Measurements from ENCODE around the gene PRKCE. TPM values are rescaled to one million over a fixed set of nuclear protein-coding genes. Genes with fewer than 3 reads are reported as not detected.
A peak's percentile ranks its signal among the peaks of the same experiment; 100 is the strongest.

Gene PRKCE
- total and polyA plus RNA-seq, 3 donors from 2014 or later: 27.4 to 35.8 (median 33.1) TPM

DNA sequence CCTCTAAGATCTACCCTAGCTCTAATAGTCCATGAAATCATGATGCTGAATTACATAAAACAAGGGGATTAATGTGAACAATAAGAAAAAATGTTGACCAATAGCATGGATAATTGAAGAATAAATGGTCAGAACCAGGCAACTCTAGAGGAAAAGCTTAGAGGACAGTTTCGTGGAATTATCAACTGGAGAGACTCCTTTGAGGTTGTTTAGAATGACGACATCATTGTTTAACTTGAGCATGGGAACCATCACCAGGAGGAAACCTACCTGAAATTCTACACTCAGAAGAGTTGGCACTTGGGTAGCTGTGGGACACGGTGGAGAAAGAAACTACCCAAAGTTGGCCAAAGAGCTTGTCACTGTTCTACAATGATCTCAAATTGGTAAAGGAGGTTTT, 466.5 kb downstream of the PRKCE start:
- H3K27ac ChIP-seq: no peak overlapping the region
- 90 to 95% methylated on average over 3 of the region's 3 CpGs for WGBS, 2 donors
- H3K4me3 ChIP-seq: no peak overlapping the region
- H3K9me3 ChIP-seq: no peaks in the 10 kb centered on the region
- TF ChIP-seq, protein P1, sequence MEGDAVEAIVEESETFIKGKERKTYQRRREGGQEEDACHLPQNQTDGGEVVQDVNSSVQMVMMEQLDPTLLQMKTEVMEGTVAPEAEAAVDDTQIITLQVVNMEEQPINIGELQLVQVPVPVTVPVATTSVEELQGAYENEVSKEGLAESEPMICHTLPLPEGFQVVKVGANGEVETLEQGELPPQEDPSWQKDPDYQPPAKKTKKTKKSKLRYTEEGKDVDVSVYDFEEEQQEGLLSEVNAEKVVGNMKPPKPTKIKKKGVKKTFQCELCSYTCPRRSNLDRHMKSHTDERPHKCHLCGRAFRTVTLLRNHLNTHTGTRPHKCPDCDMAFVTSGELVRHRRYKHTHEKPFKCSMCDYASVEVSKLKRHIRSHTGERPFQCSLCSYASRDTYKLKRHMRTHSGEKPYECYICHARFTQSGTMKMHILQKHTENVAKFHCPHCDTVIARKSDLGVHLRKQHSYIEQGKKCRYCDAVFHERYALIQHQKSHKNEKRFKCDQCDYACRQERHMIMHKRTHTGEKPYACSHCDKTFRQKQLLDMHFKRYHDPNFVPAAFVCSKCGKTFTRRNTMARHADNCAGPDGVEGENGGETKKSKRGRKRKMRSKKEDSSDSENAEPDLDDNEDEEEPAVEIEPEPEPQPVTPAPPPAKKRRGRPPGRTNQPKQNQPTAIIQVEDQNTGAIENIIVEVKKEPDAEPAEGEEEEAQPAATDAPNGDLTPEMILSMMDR (IDR thresholded peaks at IDR 0.05): no peak
- no peak for TF ChIP-seq POLR2A (IDR thresholded peaks at IDR 0.05)
- H3K4me1 ChIP-seq: no peaks in the 10 kb centered on the region
- DNase-seq: no peak
- intact Hi-C loops (cut with DNase I; ENCODE audit: low total_unique reads): no loop called here
- H3K36me3 ChIP-seq (ENCODE audit: low read depth, missing control alignments): no peaks in the 10 kb centered on the region
- no peaks in the 10 kb centered on the region for H3K27me3 ChIP-seq

DNA sequence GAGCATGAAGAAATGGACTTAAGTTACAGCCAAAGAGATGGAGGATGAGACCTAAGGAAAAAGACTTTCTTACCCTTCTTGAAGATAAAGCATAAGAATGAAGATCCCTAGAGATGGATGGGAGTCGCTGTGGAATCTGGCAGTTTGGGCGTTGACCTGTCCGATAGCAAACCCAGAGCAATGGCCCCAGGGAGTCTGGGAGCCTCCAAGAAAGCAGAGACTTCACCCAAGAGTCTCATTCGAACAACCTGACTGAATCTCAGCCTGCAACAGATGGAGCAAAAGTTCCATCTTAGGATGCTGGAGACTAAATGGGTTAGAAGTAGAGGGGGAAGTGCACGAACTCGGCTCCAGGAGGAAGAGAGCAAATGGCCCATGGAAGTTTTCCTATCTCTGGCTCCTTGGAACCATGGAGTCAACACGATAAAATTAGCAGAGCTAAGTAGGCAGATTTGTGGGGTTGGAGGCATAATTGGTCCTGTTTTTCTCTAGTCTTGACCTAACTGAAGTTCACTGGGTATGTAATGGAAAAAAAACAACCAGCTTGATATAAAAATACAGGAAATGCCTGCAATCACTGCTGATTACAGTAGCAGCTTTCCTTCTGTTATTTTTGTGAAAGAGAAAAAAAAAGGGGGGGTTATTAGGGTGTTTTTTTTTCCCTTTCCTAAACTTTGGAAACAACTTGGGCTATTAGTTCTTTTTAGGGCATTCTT, 467.3 kb downstream of the PRKCE start:
- Histone ChIP-seq H3K9me3 (no peaks in the 10 kb centered on the region), H3K27ac (peak overlapping the region in 1 of 2 donors; percentile 21), H3K4me1 (no peaks in the 10 kb centered on the region), H3K27me3 (no peaks in the 10 kb centered on the region), H3K36me3 (ENCODE audit: low read depth, missing control alignments) (no peaks in the 10 kb centered on the region), H3K4me3 (no peak overlapping the region)
- 60 to 76% methylated on average over 7 of the region's 7 CpGs for WGBS, 2 donors
- no peak for TF ChIP-seq POLR2A (IDR thresholded peaks at IDR 0.05)
- TF ChIP-seq, protein P1 (IDR thresholded peaks at IDR 0.05): no peak
- no peak for DNase-seq
- intact Hi-C loops (cut with DNase I; ENCODE audit: low total_unique reads): no loop called here

DNA sequence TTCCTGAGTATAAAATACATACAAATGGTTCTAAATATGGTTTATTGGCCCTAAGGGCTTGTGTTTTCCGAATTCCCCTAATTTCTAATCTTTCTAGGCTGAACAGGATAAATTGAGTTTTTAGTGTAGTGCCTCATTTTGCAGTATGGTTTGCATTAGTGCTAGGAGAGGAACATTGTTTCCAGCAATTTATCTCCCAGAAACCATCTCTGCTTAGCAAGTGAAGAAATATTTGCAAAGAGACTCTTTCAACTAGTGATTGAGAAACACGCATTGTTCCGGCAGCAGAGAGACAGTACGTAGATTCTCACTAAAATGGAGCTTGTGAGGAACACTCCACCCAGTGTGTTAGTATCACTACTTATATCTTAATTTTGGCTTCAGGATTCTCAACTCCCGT, 468.0 kb downstream of the PRKCE start:
- Histone ChIP-seq H3K9me3 (no peaks in the 10 kb centered on the region), H3K4me1 (no peaks in the 10 kb centered on the region), H3K36me3 (ENCODE audit: low read depth, missing control alignments) (no peaks in the 10 kb centered on the region), H3K27ac (no peak overlapping the region), H3K27me3 (no peaks in the 10 kb centered on the region), H3K4me3 (no peak overlapping the region)
- intact Hi-C loops (cut with DNase I; ENCODE audit: low total_unique reads): no loop called here
- DNase-seq: no peak
- 69 to 80% methylated on average over 5 of the region's 5 CpGs for WGBS, 2 donors
- TF ChIP-seq POLR2A (IDR thresholded peaks at IDR 0.05): no peak
- TF ChIP-seq, protein P1 (IDR thresholded peaks at IDR 0.05): no peak

DNA sequence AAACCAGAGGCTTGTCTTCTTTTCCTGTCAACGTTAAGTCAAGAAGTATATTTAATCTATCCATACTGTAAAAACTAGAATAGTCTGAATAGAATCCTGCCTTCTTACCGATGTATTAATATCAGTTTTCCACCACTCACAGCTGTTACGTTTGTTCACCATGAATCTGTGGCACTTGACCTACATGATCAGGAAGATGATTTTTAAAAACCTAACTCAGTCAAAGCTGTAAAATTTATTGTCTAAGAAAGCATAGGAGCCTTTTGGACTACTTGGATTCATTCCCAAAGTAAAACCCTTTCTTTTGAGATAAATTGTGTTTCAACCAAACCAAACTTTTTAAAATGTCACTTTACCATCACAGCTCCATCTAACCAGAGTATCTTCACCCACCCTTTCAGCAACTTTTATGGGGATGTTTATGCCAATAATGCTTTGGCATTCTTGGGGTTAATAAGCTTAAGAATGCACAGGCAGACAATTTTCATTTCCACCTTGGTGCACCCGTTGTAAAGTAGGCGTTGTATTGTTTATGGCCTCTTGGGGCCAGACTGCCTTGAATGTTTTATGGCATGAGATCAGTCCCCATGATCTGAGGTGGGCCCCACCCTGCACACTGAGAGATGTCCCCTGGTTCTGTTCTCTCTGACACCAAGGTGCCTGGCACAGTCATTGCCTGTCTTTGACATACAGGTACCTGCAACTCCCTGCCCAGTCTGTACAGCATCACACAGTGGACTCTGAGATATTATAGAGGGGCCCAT, 469.5 kb downstream of the PRKCE start:
- intact Hi-C loops (cut with DNase I; ENCODE audit: low total_unique reads): no loop called here
- Histone ChIP-seq H3K4me1 (no peaks in the 10 kb centered on the region), H3K9me3 (no peaks in the 10 kb centered on the region), H3K4me3 (no peak overlapping the region), H3K27me3 (no peaks in the 10 kb centered on the region), H3K36me3 (ENCODE audit: low read depth, missing control alignments) (no peaks in the 10 kb centered on the region), H3K27ac (no peak overlapping the region)
- DNase-seq: no peak
- WGBS, 2 donors: 67 to 73% methylated on average over 5 of the region's 5 CpGs
- TF ChIP-seq, protein P1 (IDR thresholded peaks at IDR 0.05): no peak
- TF ChIP-seq POLR2A (IDR thresholded peaks at IDR 0.05): no peak
